CD4-positive, alpha-beta T cell treated with Interleukin-6 for 4 hours (primary cell): ENCODE measurements around the gene CD40LG.

ENCODE experiments used
- DNase-seq: peaks from one replicate; pipeline ENCODE4 v3.0.0-alpha.2; 2020; ENCODE audit warnings: mixed read lengths

CD40LG gene

GRCh38 chrX:136652822-136653723, 5.1 kb downstream of the CD40LG start:
- no peak for DNase-seq

DNA sequence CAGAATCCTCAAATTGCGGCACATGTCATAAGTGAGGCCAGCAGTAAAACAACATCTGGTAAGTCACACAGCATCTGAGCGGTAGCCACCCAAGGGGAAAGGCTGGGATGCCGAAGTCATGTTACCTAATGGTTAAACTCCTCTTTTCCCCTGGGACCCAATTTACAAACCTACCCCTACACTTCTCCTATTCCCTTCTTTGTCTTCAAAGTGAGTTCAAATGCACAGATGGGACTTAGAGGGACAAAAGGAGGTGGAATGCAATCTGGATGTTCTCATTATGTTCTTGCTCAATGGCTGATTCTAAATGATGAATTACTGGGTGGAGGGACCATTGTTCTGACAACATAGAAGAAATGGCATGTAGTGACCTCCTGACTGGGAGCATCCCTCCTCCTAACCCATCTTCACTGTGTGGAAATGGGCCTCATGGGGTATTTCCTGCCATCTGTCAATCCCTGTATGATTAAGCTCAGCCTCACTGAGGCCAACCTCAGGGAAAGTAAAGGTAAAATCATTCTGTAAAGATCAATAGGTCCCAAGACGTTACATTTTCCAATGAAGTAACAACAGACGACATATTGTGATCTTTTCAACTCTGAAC, 8.5 kb downstream of the CD40LG start:
- DNase-seq: no peak

DNA sequence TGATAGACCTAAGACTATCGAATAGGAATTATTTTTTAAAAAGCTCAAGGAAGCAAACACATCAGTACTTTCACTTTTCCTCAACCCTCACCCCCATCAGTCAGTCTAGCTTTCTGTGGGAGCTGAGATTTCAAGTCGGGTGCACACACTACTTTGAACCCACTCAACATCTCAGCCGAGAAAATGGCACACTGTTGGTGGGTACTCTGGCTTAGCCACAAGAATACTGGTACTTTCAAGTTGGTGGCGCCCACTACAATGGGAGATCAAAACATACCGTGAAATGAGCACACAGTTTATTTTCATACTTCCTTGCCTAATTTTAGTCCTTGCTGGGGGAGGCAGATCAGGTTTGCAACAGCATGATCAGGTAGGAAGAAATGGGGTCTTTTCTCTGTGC, 10.2 kb downstream of the CD40LG start:
- peak; percentile 55 for DNase-seq

GRCh38 chrX:136659174-136659573, 11.2 kb downstream of the CD40LG start:
- DNase-seq: peak; percentile 42

- no peak for DNase-seq
Observed at GRCh38 chrX:136660896-136661295, 12.9 kb downstream of the CD40LG start.

DNA sequence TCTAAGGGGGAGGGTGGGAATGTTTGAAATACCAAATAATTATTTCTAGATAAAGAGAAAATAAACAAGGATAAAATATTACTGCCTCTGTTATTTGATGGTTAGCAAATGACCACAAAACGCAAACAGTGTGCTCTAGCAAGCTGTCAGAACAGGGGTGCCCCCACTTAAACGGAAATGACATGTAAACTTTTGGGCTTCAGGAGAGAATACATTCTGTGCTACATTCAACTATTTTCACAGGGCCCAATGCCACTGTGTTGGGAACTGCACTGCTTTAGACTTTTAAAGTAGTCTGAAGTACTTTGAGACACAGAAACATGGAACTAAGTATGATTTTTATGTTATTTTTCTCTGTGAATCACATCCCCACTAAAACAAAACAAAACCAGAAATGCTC, 14.1 kb downstream of the CD40LG start:
- DNase-seq: no peak

GRCh38 chrX:136662976-136663375, 15.0 kb downstream of the CD40LG start:
- DNase-seq: peak; percentile 34

GRCh38 chrX:136665258-136665900, 17.4 kb downstream of the CD40LG start:
- DNase-seq: no peak

- no peak for DNase-seq
Observed at GRCh38 chrX:136666088-136666487, 18.1 kb downstream of the CD40LG start.

- no peak for DNase-seq
Observed at GRCh38 chrX:136667446-136668168, 19.6 kb downstream of the CD40LG start.

DNA sequence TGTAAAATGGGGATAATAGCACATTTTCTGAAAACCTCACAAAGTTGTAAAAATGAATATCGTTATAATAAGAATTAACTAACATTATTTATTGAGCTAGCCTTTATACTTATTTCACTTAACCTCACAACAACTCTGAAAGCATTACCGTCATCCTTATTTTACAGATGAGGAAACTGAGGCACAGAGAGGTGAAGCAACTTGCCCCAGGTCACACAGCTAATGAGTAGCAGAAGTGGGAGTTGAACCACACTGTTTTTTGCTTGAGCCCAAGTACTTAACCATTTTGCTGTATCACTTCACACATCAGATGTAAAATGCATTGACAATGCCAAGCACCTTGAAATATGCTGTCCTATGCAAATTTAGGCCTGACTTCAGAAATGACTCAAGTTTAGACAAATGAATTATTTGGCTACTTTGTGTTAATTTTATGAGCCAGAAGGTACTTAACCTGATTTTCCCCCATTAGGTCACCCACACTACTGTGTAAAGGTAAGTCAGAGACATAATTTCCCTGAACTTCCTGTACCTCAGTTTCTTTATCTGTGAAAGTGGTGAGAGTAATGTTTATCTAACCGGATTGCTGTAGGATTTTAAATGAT, 23.1 kb downstream of the CD40LG start:
- no peak for DNase-seq

DNA sequence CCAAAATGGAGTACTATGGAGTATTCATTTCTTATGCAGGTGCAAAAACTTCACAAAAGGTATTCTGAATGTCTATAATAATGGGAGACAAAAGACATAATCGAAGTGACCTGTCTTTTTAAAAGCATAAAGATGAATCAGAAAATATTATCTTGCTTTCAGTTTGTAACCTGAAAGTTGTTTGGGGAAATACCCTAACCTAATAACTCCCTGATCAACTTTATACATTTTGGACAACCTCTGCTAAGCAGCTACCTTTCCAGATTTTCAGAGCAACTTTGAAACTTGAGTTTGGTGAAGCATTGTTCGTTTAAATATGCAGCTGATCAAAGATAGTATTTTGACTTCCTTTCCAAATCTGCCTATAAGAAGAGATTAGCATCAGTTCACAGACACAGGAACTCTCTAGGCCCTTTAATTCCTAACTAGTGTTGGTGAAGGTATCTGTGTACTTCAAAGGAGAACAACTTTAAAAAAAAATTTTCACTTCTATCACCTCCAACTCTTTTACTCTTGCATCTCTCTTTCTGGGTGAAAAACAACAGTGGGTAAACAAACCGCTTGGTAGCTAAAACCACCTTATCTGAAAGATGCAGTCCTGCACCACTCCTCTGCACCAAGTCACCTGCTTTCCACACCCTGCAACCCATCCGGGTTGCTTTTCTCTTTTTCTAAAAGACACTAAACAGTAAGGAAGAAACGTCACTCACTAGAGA, 26.5 kb downstream of the CD40LG start:
- DNase-seq: peak; percentile 40

GRCh38 chrX:136679531-136679930, 31.6 kb downstream of the CD40LG start:
- no peak for DNase-seq

DNA sequence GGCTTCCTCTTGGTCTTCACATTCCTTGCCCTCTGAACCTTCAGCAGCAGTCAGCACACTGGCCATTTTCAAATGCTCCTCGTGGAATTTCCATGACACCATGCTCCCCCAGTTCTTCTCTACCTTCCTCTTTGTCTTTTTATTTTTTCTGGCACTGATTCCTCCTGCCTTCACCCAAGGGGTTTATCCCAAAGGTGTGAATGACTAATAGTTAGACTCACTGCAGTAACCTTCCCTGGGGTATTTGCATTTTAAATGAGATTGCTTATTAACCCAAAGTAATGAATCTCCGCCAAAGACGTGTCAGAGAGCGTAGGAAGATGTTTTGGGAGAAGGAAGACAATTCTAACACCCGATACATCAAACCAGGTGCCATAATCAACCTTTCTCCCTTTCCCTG, 36.2 kb downstream of the CD40LG start:
- no peak for DNase-seq

DNA sequence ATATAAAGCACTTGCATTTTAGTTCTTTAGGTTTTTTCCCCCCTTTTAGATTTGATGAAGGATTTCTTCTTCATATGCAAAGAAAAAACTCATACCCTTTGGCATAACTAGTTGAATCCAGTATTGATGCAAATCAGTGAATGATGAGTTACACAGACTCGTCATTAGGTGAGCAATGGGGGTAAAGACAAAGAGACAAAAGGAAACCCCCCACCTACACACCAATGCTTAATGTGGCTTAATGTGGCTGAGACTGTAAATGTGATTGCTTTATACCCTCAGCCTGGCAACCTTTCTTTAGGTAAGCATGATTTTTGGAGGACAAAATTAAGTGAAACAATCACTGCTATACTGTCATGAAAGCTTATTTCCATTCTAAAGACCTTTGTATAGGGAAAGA, 39.5 kb downstream of the CD40LG start:
- no peak for DNase-seq

GRCh38 chrX:136689436-136689835, 41.5 kb downstream of the CD40LG start:
- peak; percentile 46 for DNase-seq

GRCh38 chrX:136691028-136691809, 43.3 kb downstream of the CD40LG start:
- no peak for DNase-seq

GRCh38 chrX:136692271-136692670, 44.3 kb downstream of the CD40LG start:
- DNase-seq: no peak

DNA sequence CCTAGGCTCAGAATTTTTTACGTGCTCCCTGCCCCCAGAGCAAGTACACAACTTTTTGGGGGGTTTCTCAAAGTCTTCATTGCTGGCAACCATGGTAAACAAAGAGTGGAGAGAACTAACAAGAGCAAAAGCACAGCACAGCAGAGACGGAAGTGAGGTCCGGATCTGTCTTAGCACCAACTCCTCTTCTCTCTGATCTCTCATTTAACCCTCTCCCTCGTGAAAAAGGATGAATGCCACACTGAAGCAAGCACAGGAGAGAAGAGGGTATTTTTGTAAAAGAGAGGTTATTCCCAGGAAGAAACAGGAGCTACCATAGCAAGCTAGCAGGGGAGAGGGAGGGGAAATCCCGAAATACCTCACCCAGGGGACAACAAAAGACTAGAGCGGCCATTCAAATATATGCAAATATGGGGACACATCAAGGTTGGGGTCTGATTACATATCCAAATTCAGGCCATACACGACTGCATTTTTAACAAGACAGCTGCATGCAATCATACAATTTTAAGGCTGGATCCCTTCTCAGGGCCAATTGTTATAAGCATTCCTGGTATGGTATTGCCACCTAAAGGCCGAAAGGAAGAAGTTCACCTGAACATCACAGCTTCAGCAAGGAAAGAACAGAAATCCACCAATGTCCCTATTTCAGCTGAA, 46.6 kb downstream of the CD40LG start:
- peak; percentile 44 for DNase-seq

DNA sequence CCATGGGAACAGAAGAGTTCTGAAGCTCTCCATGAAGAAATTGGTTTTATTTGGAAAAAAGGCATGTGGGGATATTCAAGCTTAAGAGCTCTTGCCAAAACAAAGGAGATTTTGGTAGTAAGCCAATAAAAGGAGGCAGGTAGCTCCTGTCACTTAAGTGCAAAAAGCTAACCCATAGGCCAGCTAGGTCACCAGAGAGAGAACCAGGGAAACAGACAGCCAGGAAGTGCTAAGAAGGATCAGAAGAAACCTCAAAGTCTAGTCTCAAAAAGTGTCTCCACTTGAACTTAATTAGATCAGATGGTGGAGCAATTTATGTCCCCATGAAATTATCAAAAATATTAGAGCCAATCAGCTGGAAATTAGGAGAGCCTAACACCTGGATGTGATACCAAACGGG, 49.2 kb downstream of the CD40LG start:
- DNase-seq: no peak

DNA sequence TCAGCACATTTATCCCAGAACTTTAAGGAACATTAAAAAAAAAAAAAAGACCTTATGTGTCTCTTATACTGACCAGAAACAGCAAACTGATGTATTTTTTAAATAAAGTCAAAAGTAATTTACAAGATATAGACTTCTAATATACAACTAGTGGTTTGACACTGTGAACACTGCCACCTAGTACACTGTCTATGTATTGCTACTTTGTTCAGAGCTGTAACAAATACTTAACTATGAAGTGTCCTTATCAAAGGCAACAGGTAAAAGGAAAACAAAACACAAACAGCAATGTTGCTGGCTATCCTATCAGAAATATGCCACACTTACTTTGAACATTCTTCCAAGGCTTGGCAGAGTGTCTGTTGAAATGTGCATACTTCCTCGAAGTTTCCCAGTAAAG, 60.4 kb downstream of the CD40LG start:
- no peak for DNase-seq
